Thoracic aorta (tissue), 2 donors: ENCODE data around the gene ABHD2. TPM values are rescaled to one million over a fixed set of nuclear protein-coding genes. Genes with fewer than 3 reads are reported as not detected.

Experiments used
- ATAC-seq: fragments of 150-250 bp; one replicate; pipeline ENCODE4 v1.8.0; 2017; ENCODE audit warnings: low read depth; ENCODE audit not compliant: insufficient number of reproducible peaks, low FRiP score
- DNase-seq: peaks from one replicate; pipeline ENCODE4 v3.0.0-alpha.2; 2020; ENCODE audit warnings: low spot score
- H3K27ac ChIP-seq, 2 donors: fragments of 200-600 bp; sonication (generic); 1 replicate in 1 of 2; 2 replicates in 1 of 2; pipeline ENCODE4 v1.5.1; 2016; ENCODE audit warnings: mild to moderate bottlenecking in 2 of 2, moderate library complexity in 2 of 2
- H3K27me3 ChIP-seq: fragments of 200-600 bp; sonication (generic); replicated peaks from 2 replicates; pipeline ENCODE4 v1.6.0; 2016; ENCODE audit warnings: mild to moderate bottlenecking; ENCODE audit not compliant: insufficient read depth
- H3K36me3 ChIP-seq: fragments of 200-600 bp; sonication (generic); one replicate; pipeline ENCODE4 v1.5.1; 2016
- H3K4me1 ChIP-seq, 2 donors: fragments of 200-600 bp; sonication (generic); 1 replicate in 1 of 2; 2 replicates in 1 of 2; pipeline versions ENCODE4 v1.5.1 to v1.6.0; 2016; ENCODE audit warnings: low read depth in 2 of 2, mild to moderate bottlenecking in 1 of 2; ENCODE audit not compliant: control insufficient read depth in 1 of 2
- H3K4me3 ChIP-seq: fragments of 200-600 bp; sonication (generic); 2 replicates; pipeline ENCODE4 v1.5.1; 2016; ENCODE audit warnings: mild to moderate bottlenecking
- H3K9me3 ChIP-seq: fragments of 200-600 bp; sonication (generic); 2 replicates; pipeline ENCODE4 v1.5.1; 2016
- total RNA-seq, 2 donors: library from RNA; depleted of rRNA; stranded (reverse); fragments of >200 nt; gene quantifications; one replicate each; pipeline versions ENCODE4 v1.1.0 to v1.2.3, GENCODE V29; 2016
- TF ChIP-seq, protein P1 (sequence below): fragments of 200-600 bp; sonication (generic); IDR thresholded peaks from one replicate; pipeline ENCODE4 v1.5.1; 2019; ENCODE audit warnings: antibody characterized with exemption

Gene ABHD2
- total RNA-seq, 2 donors from 2014 or later = 177 to 283 TPM

DNA sequence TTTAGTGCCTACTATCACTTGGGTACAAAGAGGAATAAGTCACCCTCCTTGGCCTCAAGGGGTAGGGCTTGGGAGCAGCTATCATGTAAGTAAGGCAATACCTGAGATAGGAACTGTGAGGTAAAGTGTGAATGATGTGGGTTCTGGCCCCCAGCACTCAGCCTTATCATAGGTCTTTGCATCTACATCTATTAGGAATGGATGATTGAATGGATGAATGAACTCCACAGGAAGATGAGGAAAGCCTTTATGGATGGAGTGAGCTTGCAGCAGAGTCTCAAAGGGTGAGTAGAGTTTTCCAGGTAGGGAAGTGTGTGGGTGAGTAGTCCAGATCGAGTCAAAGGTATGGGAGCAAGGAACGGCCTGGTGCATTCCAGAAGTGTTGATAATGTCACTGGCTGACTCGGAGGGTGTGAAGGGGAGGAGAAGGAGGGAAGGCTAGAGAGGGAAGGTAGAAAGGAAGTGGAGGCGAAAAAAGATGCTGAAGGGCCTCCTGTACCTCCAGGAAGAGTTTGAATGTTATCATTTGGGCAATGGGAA is 13.1 kb upstream of the ABHD2 start:
- Histone ChIP-seq H3K9me3 (no peaks in the 10 kb centered on the region), H3K27ac (no peak overlapping the region), H3K27me3 (no peaks in the 10 kb centered on the region), H3K4me1 (no peaks in the 10 kb centered on the region), H3K36me3 (no peaks in the 10 kb centered on the region), H3K4me3 (no peak overlapping the region)
- TF ChIP-seq, protein P1, sequence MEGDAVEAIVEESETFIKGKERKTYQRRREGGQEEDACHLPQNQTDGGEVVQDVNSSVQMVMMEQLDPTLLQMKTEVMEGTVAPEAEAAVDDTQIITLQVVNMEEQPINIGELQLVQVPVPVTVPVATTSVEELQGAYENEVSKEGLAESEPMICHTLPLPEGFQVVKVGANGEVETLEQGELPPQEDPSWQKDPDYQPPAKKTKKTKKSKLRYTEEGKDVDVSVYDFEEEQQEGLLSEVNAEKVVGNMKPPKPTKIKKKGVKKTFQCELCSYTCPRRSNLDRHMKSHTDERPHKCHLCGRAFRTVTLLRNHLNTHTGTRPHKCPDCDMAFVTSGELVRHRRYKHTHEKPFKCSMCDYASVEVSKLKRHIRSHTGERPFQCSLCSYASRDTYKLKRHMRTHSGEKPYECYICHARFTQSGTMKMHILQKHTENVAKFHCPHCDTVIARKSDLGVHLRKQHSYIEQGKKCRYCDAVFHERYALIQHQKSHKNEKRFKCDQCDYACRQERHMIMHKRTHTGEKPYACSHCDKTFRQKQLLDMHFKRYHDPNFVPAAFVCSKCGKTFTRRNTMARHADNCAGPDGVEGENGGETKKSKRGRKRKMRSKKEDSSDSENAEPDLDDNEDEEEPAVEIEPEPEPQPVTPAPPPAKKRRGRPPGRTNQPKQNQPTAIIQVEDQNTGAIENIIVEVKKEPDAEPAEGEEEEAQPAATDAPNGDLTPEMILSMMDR = no peak
- DNase-seq (no peak), ATAC-seq (no peak)

DNA sequence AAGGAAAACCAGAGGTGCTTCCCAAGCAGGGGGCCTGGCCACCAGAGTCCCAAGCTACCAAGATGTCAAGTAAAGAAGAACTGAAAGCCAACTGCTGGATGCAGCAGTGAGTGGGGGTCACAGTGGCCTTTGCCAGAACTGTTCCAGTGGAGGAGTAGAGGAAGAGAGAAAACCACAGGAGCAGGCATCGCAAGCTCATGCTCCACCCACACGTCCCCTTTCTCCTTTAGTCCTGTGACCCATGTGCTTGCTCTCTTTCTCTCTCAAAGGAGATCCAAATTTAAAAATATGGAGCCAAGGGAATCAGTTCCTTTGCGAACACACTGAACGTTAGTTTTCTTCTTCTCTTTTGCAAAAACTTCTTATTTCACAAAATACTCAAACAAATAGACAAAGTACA is 12.4 kb upstream of the ABHD2 start:
- H3K9me3 ChIP-seq = no peaks in the 10 kb centered on the region
- no peaks in the 10 kb centered on the region for H3K36me3 ChIP-seq
- DNase-seq = no peak
- H3K4me3 ChIP-seq = no peak overlapping the region
- H3K4me1 ChIP-seq = no peaks in the 10 kb centered on the region
- H3K27ac ChIP-seq = no peak overlapping the region
- H3K27me3 ChIP-seq = no peaks in the 10 kb centered on the region
- ATAC-seq = no peak
- TF ChIP-seq, protein P1 = no peak

DNA sequence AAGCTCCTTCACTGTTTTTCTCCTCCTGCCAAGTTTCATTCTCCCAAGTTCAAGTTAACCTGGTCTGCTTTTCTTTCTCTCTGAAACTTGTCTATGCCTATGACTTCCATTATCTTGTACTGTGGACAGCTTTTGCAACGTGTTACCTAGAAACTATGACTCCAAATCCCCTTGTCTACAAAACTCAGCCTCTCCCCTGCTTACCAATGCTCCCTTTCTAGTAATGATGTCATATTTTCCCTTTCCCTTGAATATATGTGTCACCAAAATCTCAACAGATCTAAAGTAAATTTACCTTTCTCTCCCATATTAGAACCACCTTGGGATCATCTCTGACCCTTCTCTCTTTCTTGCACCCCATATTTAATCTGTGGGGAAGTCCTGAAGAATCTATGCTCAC is 10.5 kb upstream of the ABHD2 start:
- Histone ChIP-seq H3K4me1 (no peaks in the 10 kb centered on the region), H3K27ac (no peak overlapping the region), H3K36me3 (no peaks in the 10 kb centered on the region), H3K9me3 (no peaks in the 10 kb centered on the region), H3K4me3 (no peak overlapping the region), H3K27me3 (no peaks in the 10 kb centered on the region)
- TF ChIP-seq, protein P1 = no peak
- ATAC-seq = no peak
- no peak for DNase-seq

DNA sequence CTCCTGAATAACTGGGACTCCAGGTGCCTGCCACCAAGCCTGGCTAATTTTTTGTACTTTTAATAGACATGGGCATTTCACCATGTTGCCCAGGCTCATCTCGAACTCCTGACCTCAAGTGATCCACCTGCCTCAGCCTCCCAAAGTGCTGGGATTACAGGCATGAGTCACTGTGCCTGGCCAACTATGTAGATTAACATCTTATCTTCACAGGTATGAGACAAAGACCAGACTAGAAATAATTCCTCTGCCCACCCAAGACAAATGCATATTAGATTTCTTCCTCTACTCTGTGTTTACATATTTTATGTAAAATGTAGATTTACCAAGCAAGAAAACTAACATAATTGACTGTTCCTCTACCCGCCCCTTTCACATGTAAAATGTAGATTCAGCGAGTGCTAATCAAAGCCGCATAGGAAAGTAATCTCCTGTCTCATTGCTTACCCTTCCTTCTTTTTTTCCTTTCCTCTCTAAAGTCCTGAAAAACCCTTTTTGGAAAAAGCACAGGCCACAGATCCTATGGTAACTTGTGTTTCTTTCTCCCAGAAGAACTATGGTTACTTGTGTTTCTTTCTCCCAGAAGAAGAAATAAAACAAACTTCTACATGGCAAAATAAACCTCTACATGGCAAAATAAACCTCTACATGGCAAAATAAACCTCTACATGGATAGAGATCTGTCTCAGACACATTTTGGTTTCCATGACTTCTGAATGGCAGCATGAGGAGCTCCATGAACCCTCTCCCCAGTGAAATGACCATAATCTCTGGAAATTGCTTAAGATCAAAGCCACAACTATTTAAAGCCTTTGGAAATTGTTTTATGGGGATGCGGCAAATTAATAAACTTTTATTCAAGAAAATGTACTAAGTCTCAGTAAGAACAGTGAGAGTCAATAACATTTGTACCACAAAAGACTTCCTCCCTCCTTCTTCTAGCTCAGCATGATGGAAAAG is 9.1 kb upstream of the ABHD2 start:
- Histone ChIP-seq H3K4me3 (no peak overlapping the region), H3K4me1 (no peaks in the 10 kb centered on the region), H3K9me3 (no peaks in the 10 kb centered on the region), H3K27ac (no peak overlapping the region), H3K27me3 (no peaks in the 10 kb centered on the region), H3K36me3 (no peaks in the 10 kb centered on the region)
- TF ChIP-seq, protein P1 = no peak
- no peak for ATAC-seq
- DNase-seq = no peak

DNA sequence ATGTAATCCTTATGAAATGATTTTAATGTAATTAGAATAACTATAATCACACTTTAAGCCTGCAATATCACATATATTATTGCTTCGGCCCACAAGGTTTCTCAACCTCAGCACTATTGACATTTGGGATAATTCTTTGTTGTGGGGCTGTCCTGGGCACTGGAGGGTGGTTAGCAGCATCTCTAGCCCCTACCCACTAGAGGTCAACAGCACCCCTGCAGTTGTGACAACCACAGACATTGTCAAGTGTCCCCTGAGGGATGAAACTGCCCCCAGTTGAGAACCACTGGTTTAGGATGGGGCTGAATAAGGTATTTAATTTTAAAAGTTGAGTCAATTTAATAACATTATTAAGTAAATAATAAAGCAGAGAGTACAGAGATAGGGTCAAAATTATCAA is 6.4 kb upstream of the ABHD2 start:
- DNase-seq = no peak
- Histone ChIP-seq H3K4me3 (no peak overlapping the region), H3K9me3 (no peaks in the 10 kb centered on the region), H3K27me3 (no peaks in the 10 kb centered on the region), H3K4me1 (peaks cover 2 to 3% of the 10 kb centered on the region in 2 donors), H3K27ac (no peak overlapping the region), H3K36me3 (no peaks in the 10 kb centered on the region)
- TF ChIP-seq, protein P1 = no peak
- no peak for ATAC-seq
